Measurements from ENCODE around the gene HECW1. TPM values are rescaled to one million over a fixed set of nuclear protein-coding genes. Genes with fewer than 3 reads are reported as not detected.
A peak's percentile ranks its signal among the peaks of the same experiment; 100 is the strongest.

HECW1 gene
- total RNA-seq, 1 experiment from 2014 or later: 0.77 TPM

- Histone ChIP-seq H3K27ac (ENCODE audit: low read length) (peak within 1 kb of the TSS; percentile 90), H3K9me3 (ENCODE audit: control insufficient read depth, insufficient read depth, low read depth, low read length) (no peaks in the 10 kb centered on the region), H3K27me3 (ENCODE audit: control insufficient read depth, insufficient read depth, low read length) (peaks cover 19% of the 10 kb centered on the region), H3K36me3 (ENCODE audit: control insufficient read depth, insufficient read depth, low read length) (no peaks in the 10 kb centered on the region; the same call in 1 of the 2 replicates), H3K4me3 (ENCODE audit: low read depth in 2 of 2, low read length in 2 of 2) (peak within 1 kb of the TSS; percentile 89), H3K4me1 (ENCODE audit: control insufficient read depth, insufficient read depth, low read length) (peaks cover 25% of the 10 kb centered on the region)
- DNase-seq (ENCODE audit: low read depth, low spot score): peak; percentile 82
- POLR2A ChIA-PET: interaction anchor here (0.5 to 1.5 kb wide), 14 partner anchors 8 to 1616 kb away, joined by 3 to 20 read pairs (median 6); partner anchors contain the start of gene BLVRA
- peak; percentile 93 for ATAC-seq
- intact Hi-C loops (cut with micrococcal nuclease; ENCODE audit: unreplicated experiment) (loop anchor here (2.0 to 5.0 kb wide), 3 partner anchors 118 to 256 kb away; partner anchors contain the start of gene COA1), in situ Hi-C loops (cut with HindIII; ENCODE audit: low pct_unique_long_range_greater_than_20kb, low sequenced_read_pairs) (loop anchor here (25.0 kb wide), 1 partner anchor 130 kb away; no protein-coding TSS in a partner anchor)
- peak; percentile 92 for TF ChIP-seq POLR2AphosphoS5 (IDR thresholded peaks at IDR 0.05; ENCODE audit: low read depth, low read length)
- TF ChIP-seq REST (IDR thresholded peaks at IDR 0.05; ENCODE audit: insufficient read depth in 1 of 2, low read depth in 2 of 2, low read length in 1 of 2): 0 out of 4 replicates have a peak, but pooled peaks of 1 of the 2 experiments have one; percentile 53
- TF ChIP-seq CTCF (IDR thresholded peaks at IDR 0.05): peak; percentile 100
- 0 out of 2 replicates have a peak, but pooled peaks have one; percentile 37 for TF ChIP-seq TCF7L2 (IDR thresholded peaks at IDR 0.05; ENCODE audit: low read depth, low read length)
- peak; percentile 80; the same call in 1 of the 2 replicates for TF ChIP-seq SIN3A (IDR thresholded peaks at IDR 0.05; ENCODE audit: borderline replicate concordance, insufficient read depth, low read depth, low read length)
- CTCF ChIA-PET: interaction anchor here (0.6 to 2.9 kb wide), 36 partner anchors 10 to 585 kb away, joined by 3 to 128 read pairs (median 5); partner anchors contain the start of gene COA1
- BruUV-seq (replicated peaks): no TSS peak
Observed at GRCh38 chr7:43582503-43583423, 470.3 kb downstream of the HECW1 start, which contains the start of gene STK17A. Gene STK17A (plus strand): TSS chr7:43583108. CDS start chr7:43583244, 136 bp downstream.

GRCh38 chr7:43583424-43584194 lies 471.2 kb downstream of the HECW1 start:
- TF ChIP-seq SIN3A (IDR thresholded peaks at IDR 0.05; ENCODE audit: borderline replicate concordance, insufficient read depth, low read depth, low read length) (peak; percentile 89), TCF7L2 (IDR thresholded peaks at IDR 0.05; ENCODE audit: low read depth, low read length) (peak; percentile 36; the same call in 1 of the 2 replicates), POLR2AphosphoS5 (IDR thresholded peaks at IDR 0.05; ENCODE audit: low read depth, low read length) (no peak)
- DNase-seq (ENCODE audit: low read depth, low spot score): no peak
- ChIA-PET POLR2A (interaction anchor here (0.6 to 1.5 kb wide), 3 partner anchors 13 to 209 kb away, joined by 8 to 20 read pairs (median 9); no protein-coding TSS in a partner anchor), CTCF (interaction anchor here (0.6 to 2.9 kb wide), 25 partner anchors 11 to 265 kb away, joined by 3 to 128 read pairs (median 5); partner anchors contain the start of gene COA1)
- peak overlapping the region; percentile 90 for H3K27ac ChIP-seq (ENCODE audit: low read length)
- in situ Hi-C loops (cut with HindIII; ENCODE audit: low pct_unique_long_range_greater_than_20kb, low sequenced_read_pairs) (loop anchor here (25.0 kb wide), 1 partner anchor 129 kb away; no protein-coding TSS in a partner anchor), intact Hi-C loops (cut with micrococcal nuclease; ENCODE audit: unreplicated experiment) (loop anchor here (2.0 to 5.0 kb wide), 3 partner anchors 117 to 255 kb away; partner anchors contain the start of gene COA1)
- no peaks in the 10 kb centered on the region; the same call in 1 of the 2 replicates for H3K36me3 ChIP-seq (ENCODE audit: control insufficient read depth, insufficient read depth, low read length)
- peak; percentile 59 for ATAC-seq
- H3K9me3 ChIP-seq (ENCODE audit: control insufficient read depth, insufficient read depth, low read depth, low read length): no peaks in the 10 kb centered on the region
- peaks cover 28% of the 10 kb centered on the region for H3K4me1 ChIP-seq (ENCODE audit: control insufficient read depth, insufficient read depth, low read length)
- H3K27me3 ChIP-seq (ENCODE audit: control insufficient read depth, insufficient read depth, low read length): peaks cover 19% of the 10 kb centered on the region
- no TSS peak for BruUV-seq (replicated peaks)
- H3K4me3 ChIP-seq (ENCODE audit: low read depth in 2 of 2, low read length in 2 of 2): peak overlapping the region; percentile 89
